Progenitor cell of endocrine pancreas (in vitro differentiated cells): Measurements from ENCODE around the gene DNAJB14. TPM values are rescaled to one million over a fixed set of nuclear protein-coding genes. Genes with fewer than 3 reads are reported as not detected.

ENCODE experiments used
- DNase-seq: peaks from one replicate; pipeline ENCODE4 v3.0.0; 2021; ENCODE audit warnings: low spot score; ENCODE audit not compliant: unreplicated experiment
- H3K27ac Mint-ChIP-seq: 2 replicates; pipeline ENCODE4 v1.8.0; 2021; ENCODE audit warnings: mild to moderate bottlenecking, moderate library complexity, mixed read lengths
- H3K27me3 Mint-ChIP-seq: 2 replicates; pipeline ENCODE4 v1.8.0; 2021; ENCODE audit warnings: mixed read lengths
- H3K36me3 Mint-ChIP-seq: 2 replicates; pipeline ENCODE4 v1.8.0; 2022; ENCODE audit warnings: mixed read lengths; ENCODE audit not compliant: insufficient read depth
- H3K4me1 Mint-ChIP-seq: 2 replicates; pipeline ENCODE4 v1.8.0; 2021; ENCODE audit warnings: low read depth, mixed read lengths
- H3K4me3 Mint-ChIP-seq: 2 replicates; pipeline ENCODE4 v1.8.0; 2021; ENCODE audit warnings: low read depth, mild to moderate bottlenecking, moderate library complexity, mixed read lengths
- H3K9me3 Mint-ChIP-seq: 2 replicates; pipeline ENCODE4 v1.8.0; 2021; ENCODE audit warnings: low read depth, mixed read lengths
- total RNA-seq: library from RNA; stranded (reverse); gene quantifications from 2 replicates; pipeline ENCODE4 v1.2.1, GENCODE V29; 2021
- TF ChIP-seq, protein P1 (sequence below): fragments of 200-600 bp; sonication (generic); IDR thresholded peaks from one replicate; pipeline ENCODE4 v1.5.0; 2021; ENCODE audit warnings: antibody characterized with exemption, mild to moderate bottlenecking; ENCODE audit not compliant: unreplicated experiment

The DNAJB14 gene
- total RNA-seq, 1 donor from 2014 or later = 41.7 TPM

DNA sequence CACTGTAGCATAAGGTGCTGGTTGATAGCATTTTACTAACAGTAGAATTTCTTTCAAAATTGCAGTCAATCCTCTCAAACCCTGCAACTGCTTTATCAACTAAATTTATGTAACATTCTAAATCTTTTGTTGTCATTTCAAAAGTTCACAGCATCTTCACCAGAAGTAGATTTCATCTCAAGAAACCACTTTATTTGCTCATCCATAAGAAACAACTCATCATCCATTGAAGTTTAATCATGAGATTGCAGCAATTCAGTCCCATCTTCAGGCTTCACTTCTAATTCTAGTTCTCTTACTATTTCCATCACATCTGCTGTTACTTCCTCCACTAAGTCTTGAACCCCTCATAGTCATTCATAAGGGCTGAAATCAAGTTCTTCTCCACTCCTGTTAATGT lies 73.8 kb downstream of the DNAJB14 start:
- TF ChIP-seq, protein P1, sequence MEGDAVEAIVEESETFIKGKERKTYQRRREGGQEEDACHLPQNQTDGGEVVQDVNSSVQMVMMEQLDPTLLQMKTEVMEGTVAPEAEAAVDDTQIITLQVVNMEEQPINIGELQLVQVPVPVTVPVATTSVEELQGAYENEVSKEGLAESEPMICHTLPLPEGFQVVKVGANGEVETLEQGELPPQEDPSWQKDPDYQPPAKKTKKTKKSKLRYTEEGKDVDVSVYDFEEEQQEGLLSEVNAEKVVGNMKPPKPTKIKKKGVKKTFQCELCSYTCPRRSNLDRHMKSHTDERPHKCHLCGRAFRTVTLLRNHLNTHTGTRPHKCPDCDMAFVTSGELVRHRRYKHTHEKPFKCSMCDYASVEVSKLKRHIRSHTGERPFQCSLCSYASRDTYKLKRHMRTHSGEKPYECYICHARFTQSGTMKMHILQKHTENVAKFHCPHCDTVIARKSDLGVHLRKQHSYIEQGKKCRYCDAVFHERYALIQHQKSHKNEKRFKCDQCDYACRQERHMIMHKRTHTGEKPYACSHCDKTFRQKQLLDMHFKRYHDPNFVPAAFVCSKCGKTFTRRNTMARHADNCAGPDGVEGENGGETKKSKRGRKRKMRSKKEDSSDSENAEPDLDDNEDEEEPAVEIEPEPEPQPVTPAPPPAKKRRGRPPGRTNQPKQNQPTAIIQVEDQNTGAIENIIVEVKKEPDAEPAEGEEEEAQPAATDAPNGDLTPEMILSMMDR = no peak
- Mint-ChIP-seq H3K4me3 (no peak overlapping the region), H3K9me3 (no peaks in the 10 kb centered on the region), H3K4me1 (no peaks in the 10 kb centered on the region), H3K27me3 (no peaks in the 10 kb centered on the region), H3K36me3 (no peaks in the 10 kb centered on the region), H3K27ac (no peak overlapping the region)
- DNase-seq = no peak

DNA sequence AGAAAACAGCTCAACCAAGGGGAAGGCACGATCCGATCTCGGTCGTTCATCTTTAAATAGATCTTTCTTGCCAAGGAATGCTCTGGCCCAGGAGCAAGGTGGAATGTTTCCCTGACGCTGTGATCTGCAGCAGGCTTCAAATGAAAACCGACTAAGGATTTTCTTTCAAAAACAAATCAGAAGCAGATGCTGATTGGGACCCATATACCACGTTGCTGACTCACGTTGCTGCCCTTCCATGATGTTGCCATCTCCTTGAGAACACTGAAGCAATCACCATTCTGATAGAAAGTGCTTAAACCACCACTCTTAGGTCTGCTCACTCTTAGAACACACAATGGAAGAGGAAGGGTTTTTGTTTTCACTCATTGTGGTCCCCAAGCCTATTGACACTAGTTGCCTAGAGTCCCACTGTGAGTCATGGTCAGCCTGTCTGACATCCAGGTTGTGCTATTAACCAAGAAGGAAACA lies 78.3 kb downstream of the DNAJB14 start:
- no peak for DNase-seq
- H3K4me3 Mint-ChIP-seq = no peak overlapping the region
- TF ChIP-seq, protein P1 = no peak
- H3K36me3 Mint-ChIP-seq = no peaks in the 10 kb centered on the region
- H3K9me3 Mint-ChIP-seq = no peaks in the 10 kb centered on the region
- no peak overlapping the region for H3K27ac Mint-ChIP-seq
- no peaks in the 10 kb centered on the region for H3K27me3 Mint-ChIP-seq
- no peaks in the 10 kb centered on the region for H3K4me1 Mint-ChIP-seq

DNA sequence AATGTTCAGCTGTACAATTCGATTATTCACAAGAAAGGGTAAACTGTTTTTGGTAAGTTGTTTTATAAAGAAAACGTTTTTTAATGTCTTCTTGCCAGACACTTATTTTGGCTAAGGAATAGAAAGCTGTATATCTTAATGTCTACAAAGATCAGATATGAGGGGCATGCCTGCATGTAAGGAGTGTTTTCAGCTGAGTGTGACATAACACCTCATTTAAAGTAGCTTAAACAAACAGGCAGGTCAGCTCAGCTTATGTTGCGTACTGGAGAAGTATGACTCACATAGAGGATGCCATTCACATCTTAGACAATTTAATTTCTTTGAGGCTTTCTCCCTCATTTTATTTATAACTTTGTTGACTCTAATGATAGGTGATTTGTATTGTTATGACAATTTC lies 82.6 kb downstream of the DNAJB14 start:
- DNase-seq = no peak
- TF ChIP-seq, protein P1 = no peak
- H3K36me3 Mint-ChIP-seq = no peaks in the 10 kb centered on the region
- H3K4me3 Mint-ChIP-seq = no peak overlapping the region
- no peak overlapping the region for H3K27ac Mint-ChIP-seq
- no peaks in the 10 kb centered on the region for H3K9me3 Mint-ChIP-seq
- H3K4me1 Mint-ChIP-seq = no peaks in the 10 kb centered on the region
- H3K27me3 Mint-ChIP-seq = no peaks in the 10 kb centered on the region

DNA sequence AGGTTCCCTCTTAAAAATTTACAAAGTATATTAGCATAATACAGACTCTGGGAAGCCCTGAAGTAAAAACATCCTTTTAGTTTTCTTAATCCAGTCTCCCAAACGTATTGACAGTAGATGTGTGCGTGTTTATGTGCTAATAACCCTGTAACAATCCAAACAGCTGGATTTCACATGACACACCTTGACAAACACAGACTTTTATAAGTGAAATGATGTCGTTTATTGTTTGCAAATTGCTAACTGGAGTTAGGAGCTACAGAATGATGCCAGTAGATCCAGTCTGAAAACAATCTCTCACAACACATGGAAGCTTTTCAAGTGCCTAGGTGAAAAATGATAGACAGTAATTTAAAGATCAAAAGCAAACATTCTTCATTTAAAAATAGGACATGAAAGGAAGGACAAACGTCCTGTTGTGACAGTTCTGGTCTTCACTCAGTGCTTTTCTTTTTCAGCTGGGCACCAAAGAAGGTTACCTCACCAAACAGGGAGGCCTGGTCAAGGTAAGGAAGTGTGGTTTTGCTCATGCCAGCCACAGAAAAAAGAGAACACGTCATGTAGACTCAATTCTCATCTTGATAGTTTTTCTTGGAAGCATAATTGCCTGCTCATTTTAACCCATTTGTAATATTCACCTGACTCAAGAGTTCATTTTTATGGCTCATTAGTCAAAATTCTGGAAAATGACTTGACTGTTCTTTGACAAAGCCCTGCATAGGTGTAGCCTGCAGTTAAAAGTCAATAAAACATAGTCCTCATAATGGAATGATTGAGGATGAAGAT lies 85.1 kb downstream of the DNAJB14 start:
- no peaks in the 10 kb centered on the region for H3K4me1 Mint-ChIP-seq
- H3K36me3 Mint-ChIP-seq = no peaks in the 10 kb centered on the region
- H3K27me3 Mint-ChIP-seq = no peaks in the 10 kb centered on the region
- H3K4me3 Mint-ChIP-seq = no peak overlapping the region
- H3K27ac Mint-ChIP-seq = no peak overlapping the region
- TF ChIP-seq, protein P1 = no peak
- no peak for DNase-seq
- no peaks in the 10 kb centered on the region for H3K9me3 Mint-ChIP-seq

DNA sequence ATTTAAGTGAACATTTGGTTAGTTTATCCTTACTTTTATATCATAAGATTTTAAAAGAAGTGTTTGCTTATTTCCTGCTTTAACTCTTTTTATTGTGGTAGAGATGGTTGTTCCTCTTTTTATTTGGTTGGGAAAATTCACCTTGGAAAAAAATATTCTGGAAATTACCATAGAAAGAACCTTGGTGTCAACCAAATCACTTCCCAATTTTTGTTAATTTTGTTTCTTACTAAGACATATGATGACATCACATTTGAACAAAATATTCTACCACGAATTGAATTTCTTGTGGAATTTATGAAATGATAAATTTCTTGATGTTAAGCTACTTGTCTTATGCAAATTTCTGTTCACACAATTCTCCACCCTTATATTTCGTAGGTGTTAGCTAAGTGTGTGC lies 85.9 kb downstream of the DNAJB14 start:
- no peaks in the 10 kb centered on the region for H3K9me3 Mint-ChIP-seq
- H3K27ac Mint-ChIP-seq = no peak overlapping the region
- TF ChIP-seq, protein P1 = no peak
- no peak for DNase-seq
- no peaks in the 10 kb centered on the region for H3K4me1 Mint-ChIP-seq
- no peaks in the 10 kb centered on the region for H3K36me3 Mint-ChIP-seq
- no peaks in the 10 kb centered on the region for H3K27me3 Mint-ChIP-seq
- H3K4me3 Mint-ChIP-seq = no peak overlapping the region
